RCC 7860 (cell line): ENCODE results near the gene TOP2B.

Experiments
- DNase-seq: peaks from one replicate; pipeline ENCODE4 v3.0.0-alpha.2; 2015; ENCODE audit warnings: low spot score
- FAIRE-seq: peaks from 2 replicates; lab custom pipeline; 2012; peaks lifted over from hg19 to GRCh38; lab: Jason Lieb, UNC

Gene TOP2B

GRCh38 chr3:25673738-25674298, 9.1 kb upstream of the TOP2B start:
- DNase-seq: no peak

GRCh38 chr3:25665315-25666280, 891 bp upstream of the TOP2B start:
- no peak for DNase-seq
- no peak for FAIRE-seq

More at GRCh38 chr3:25673738-25674298, 9.1 kb upstream of the TOP2B start:
- no peak for FAIRE-seq

- FAIRE-seq: no peak
- DNase-seq: peak; percentile 6
These were observed 567 bp downstream of the TOP2B start for GRCh38 chr3:25663869-25664811.

GRCh38 chr3:25663347-25663868, 1.3 kb downstream of the TOP2B start:
- no peak for DNase-seq

GRCh38 chr3:25662736-25663320, 1.9 kb downstream of the TOP2B start:
- DNase-seq (no peak), FAIRE-seq (no peak)

More at GRCh38 chr3:25663347-25663868, 1.3 kb downstream of the TOP2B start:
- no peak for FAIRE-seq

GRCh38 chr3:25661694-25662437, 2.8 kb downstream of the TOP2B start:
- no peak for DNase-seq
- FAIRE-seq: no peak

- no peak for DNase-seq
- no peak for FAIRE-seq
These were observed 5.9 kb downstream of the TOP2B start for GRCh38 chr3:25658836-25659235.

- DNase-seq (no peak), FAIRE-seq (no peak)
These were observed 7.4 kb downstream of the TOP2B start for GRCh38 chr3:25657293-25657692.

- no peak for FAIRE-seq
- no peak for DNase-seq
These were observed 9.0 kb downstream of the TOP2B start for GRCh38 chr3:25655659-25656058.

- FAIRE-seq (no peak), DNase-seq (no peak)
These were observed 10.1 kb downstream of the TOP2B start for GRCh38 chr3:25654576-25654975.

- FAIRE-seq: no peak
These were observed 11.4 kb downstream of the TOP2B start for GRCh38 chr3:25653322-25653721.

GRCh38 chr3:25652921-25653320, 11.8 kb downstream of the TOP2B start:
- FAIRE-seq (no peak), DNase-seq (no peak)

More at GRCh38 chr3:25653322-25653721, 11.4 kb downstream of the TOP2B start:
- DNase-seq: no peak

GRCh38 chr3:25648925-25649830, 15.5 kb downstream of the TOP2B start:
- FAIRE-seq: no peak

GRCh38 chr3:25648107-25648535, 16.6 kb downstream of the TOP2B start:
- DNase-seq: peak; percentile 63
- peak; percentile 61 for FAIRE-seq

More at GRCh38 chr3:25648925-25649830, 15.5 kb downstream of the TOP2B start:
- no peak for DNase-seq

- FAIRE-seq: no peak
These were observed 29.7 kb downstream of the TOP2B start for GRCh38 chr3:25635038-25635437.

GRCh38 chr3:25633919-25634318, 30.8 kb downstream of the TOP2B start:
- DNase-seq (no peak), FAIRE-seq (no peak)

More at GRCh38 chr3:25635038-25635437, 29.7 kb downstream of the TOP2B start:
- no peak for DNase-seq

GRCh38 chr3:25631989-25632388, 32.7 kb downstream of the TOP2B start:
- no peak for DNase-seq
- no peak for FAIRE-seq

GRCh38 chr3:25621087-25621486, 43.6 kb downstream of the TOP2B start:
- DNase-seq (no peak), FAIRE-seq (no peak)
